Fibroblast of skin of right biceps (primary cell): Measurements from ENCODE around the gene RWDD3.

Experiments
- DNase-seq: peaks from one replicate; pipeline ENCODE4 v3.0.0-alpha.2; 2013

The RWDD3 gene

GRCh38 chr1:95287081-95287480 lies 53.1 kb downstream of the RWDD3 start:
- DNase-seq = peak; percentile 7

GRCh38 chr1:95287825-95288224 lies 53.8 kb downstream of the RWDD3 start:
- DNase-seq = no peak
